Measurements from ENCODE around the gene WDR12. TPM values are rescaled to one million over a fixed set of nuclear protein-coding genes. Genes with fewer than 3 reads are reported as not detected.
A peak's percentile ranks its signal among the peaks of the same experiment; 100 is the strongest.
"Not testable (repeated sequence)": the region's sequence is repeated elsewhere in the genome, so short reads cannot be mapped to it uniquely, and the experiment has no call there.

The WDR12 gene
- polyA plus RNA-seq (2013, experiment 1 of 2) = 86.8 TPM
- polyA plus RNA-seq (2013, experiment 2 of 2) = 91.1 TPM

GRCh38 chr2:202911512-202912341 is at the start of gene WDR12, which contains the start of gene CARF:
Gene WDR12 (minus strand): TSS chr2:202911673. CDS start chr2:202911476, 197 bp downstream.
Gene CARF (plus strand): TSS chr2:202912275. CDS start chr2:202941903, 29,628 bp downstream.
- peaks cover 33% of the 10 kb centered on the region for H3K79me2 ChIP-seq (ENCODE audit: control insufficient read depth, insufficient read depth, low read length)

GRCh38 chr2:202960524-202960923 is 49.1 kb upstream of the WDR12 start:
- H3K27ac ChIP-seq (ENCODE audit: low read depth, low read length) = no peak overlapping the region
- DNase-seq = no peak
- H3K56ac ChIP-seq (ENCODE audit: low read length) = no peak overlapping the region
- H3K18ac ChIP-seq (ENCODE audit: low read length) = no peak overlapping the region
- no peaks in the 10 kb centered on the region for H3K79me2 ChIP-seq (ENCODE audit: control insufficient read depth, insufficient read depth, low read length)
- H3K4me3 ChIP-seq (ENCODE audit: low read length) = no peak overlapping the region
- no peaks in the 10 kb centered on the region for H3K36me3 ChIP-seq (ENCODE audit: control insufficient read depth, insufficient read depth, low read length)
- H2BK120ac ChIP-seq (ENCODE audit: low read depth, low read length) = no peak overlapping the region
- H3K4ac ChIP-seq (ENCODE audit: low read depth, low read length) = no peak overlapping the region
- no peak overlapping the region for H2AK5ac ChIP-seq (ENCODE audit: low read length)
- H4K5ac ChIP-seq (ENCODE audit: low read length) = no peak overlapping the region
- H3K79me1 ChIP-seq (ENCODE audit: low read length) = no peaks in the 10 kb centered on the region
- WGBS (ENCODE audit: extremely low coverage, insufficient coverage, low lambda C conversion rate) = no CpG with 5 or more reads among the region's 6 CpGs
- H3K23ac ChIP-seq (ENCODE audit: low read length) = no peak overlapping the region
- H3K9ac ChIP-seq (ENCODE audit: low read length) = no peak overlapping the region
- H4K8ac ChIP-seq (ENCODE audit: low read depth, low read length) = no peak overlapping the region
- H3K27me3 ChIP-seq (ENCODE audit: insufficient read depth, low read length, poor library complexity) = no peaks in the 10 kb centered on the region
- no peak overlapping the region for H2BK15ac ChIP-seq (replicated peaks; ENCODE audit: low read depth)
- no peak overlapping the region for H3K4me2 ChIP-seq (ENCODE audit: low read length)
- no peak overlapping the region for H2BK5ac ChIP-seq (ENCODE audit: low read length)
- no peaks in the 10 kb centered on the region for H3K4me1 ChIP-seq (ENCODE audit: control insufficient read depth, low read depth, low read length)

More at GRCh38 chr2:202911512-202912341, at the start of gene WDR12, which contains the start of gene CARF:
- H3K18ac ChIP-seq (ENCODE audit: low read length) = peak within 1 kb of the TSS; percentile 91
- no peaks in the 10 kb centered on the region for H3K27me3 ChIP-seq (ENCODE audit: insufficient read depth, low read length, poor library complexity)
- H3K56ac ChIP-seq (ENCODE audit: low read length) = peak within 1 kb of the TSS; percentile 84
- peak within 1 kb of the TSS; percentile 17 for H3K4ac ChIP-seq (ENCODE audit: low read depth, low read length)
- peak within 1 kb of the TSS; percentile 77 for H3K9ac ChIP-seq (ENCODE audit: low read length)
- H4K5ac ChIP-seq (ENCODE audit: low read length) = peak within 1 kb of the TSS; percentile 95
- H2BK5ac ChIP-seq (ENCODE audit: low read length) = peak within 1 kb of the TSS; percentile 87
- H3K4me2 ChIP-seq (ENCODE audit: low read length) = peak within 1 kb of the TSS; percentile 46
- peak; percentile 97 for DNase-seq
- no peak within 1 kb of the TSS for H2BK120ac ChIP-seq (ENCODE audit: low read depth, low read length)
- H4K8ac ChIP-seq (ENCODE audit: low read depth, low read length) = peak within 1 kb of the TSS; percentile 89
- no peak within 1 kb of the TSS for H2AK5ac ChIP-seq (ENCODE audit: low read length)
- WGBS (ENCODE audit: extremely low coverage, insufficient coverage, low lambda C conversion rate) = no CpG with 5 or more reads among the region's 39 CpGs
- no peaks in the 10 kb centered on the region for H3K79me1 ChIP-seq (ENCODE audit: low read length)
- H3K23ac ChIP-seq (ENCODE audit: low read length) = no peak within 1 kb of the TSS
- H2BK15ac ChIP-seq (replicated peaks; ENCODE audit: low read depth) = peak within 1 kb of the TSS; percentile 60
- H3K36me3 ChIP-seq (ENCODE audit: control insufficient read depth, insufficient read depth, low read length) = no peaks in the 10 kb centered on the region
- peak within 1 kb of the TSS; percentile 94 for H3K27ac ChIP-seq (ENCODE audit: low read depth, low read length)
- peak within 1 kb of the TSS; percentile 59 for H3K4me3 ChIP-seq (ENCODE audit: low read length)
- H3K4me1 ChIP-seq (ENCODE audit: control insufficient read depth, low read depth, low read length) = no peaks in the 10 kb centered on the region

GRCh38 chr2:202950592-202950991 is 39.1 kb upstream of the WDR12 start:
- H3K18ac ChIP-seq (ENCODE audit: low read length) = no peak overlapping the region
- no peak overlapping the region for H3K23ac ChIP-seq (ENCODE audit: low read length)
- no peak overlapping the region for H3K4me3 ChIP-seq (ENCODE audit: low read length)
- no peak overlapping the region for H3K56ac ChIP-seq (ENCODE audit: low read length)
- H3K79me2 ChIP-seq (ENCODE audit: control insufficient read depth, insufficient read depth, low read length) = no peaks in the 10 kb centered on the region
- no peaks in the 10 kb centered on the region for H3K79me1 ChIP-seq (ENCODE audit: low read length)
- H2BK5ac ChIP-seq (ENCODE audit: low read length) = no peak overlapping the region
- no peak overlapping the region for H4K8ac ChIP-seq (ENCODE audit: low read depth, low read length)
- H3K27ac ChIP-seq (ENCODE audit: low read depth, low read length) = no peak overlapping the region
- no peak for DNase-seq
- no CpG with 5 or more reads among the region's 2 CpGs for WGBS (ENCODE audit: extremely low coverage, insufficient coverage, low lambda C conversion rate)
- H3K4ac ChIP-seq (ENCODE audit: low read depth, low read length) = no peak overlapping the region
- no peak overlapping the region for H2BK120ac ChIP-seq (ENCODE audit: low read depth, low read length)
- no peaks in the 10 kb centered on the region for H3K27me3 ChIP-seq (ENCODE audit: insufficient read depth, low read length, poor library complexity)
- no peak overlapping the region for H3K9ac ChIP-seq (ENCODE audit: low read length)
- H3K4me1 ChIP-seq (ENCODE audit: control insufficient read depth, low read depth, low read length) = no peaks in the 10 kb centered on the region
- no peak overlapping the region for H2AK5ac ChIP-seq (ENCODE audit: low read length)
- H2BK15ac ChIP-seq (replicated peaks; ENCODE audit: low read depth) = no peak overlapping the region
- no peak overlapping the region for H4K5ac ChIP-seq (ENCODE audit: low read length)
- H3K4me2 ChIP-seq (ENCODE audit: low read length) = no peak overlapping the region
- H3K36me3 ChIP-seq (ENCODE audit: control insufficient read depth, insufficient read depth, low read length) = no peaks in the 10 kb centered on the region

- H3K79me1 ChIP-seq (ENCODE audit: low read length); H3K79me2 ChIP-seq (ENCODE audit: control insufficient read depth, insufficient read depth, low read length); H3K4ac ChIP-seq (ENCODE audit: low read depth, low read length); DNase-seq; H3K23ac ChIP-seq (ENCODE audit: low read length); H3K4me1 ChIP-seq (ENCODE audit: control insufficient read depth, low read depth, low read length); H3K4me3 ChIP-seq (ENCODE audit: low read length); H2BK5ac ChIP-seq (ENCODE audit: low read length); H3K27me3 ChIP-seq (ENCODE audit: insufficient read depth, low read length, poor library complexity); H4K5ac ChIP-seq (ENCODE audit: low read length); H3K4me2 ChIP-seq (ENCODE audit: low read length); H4K8ac ChIP-seq (ENCODE audit: low read depth, low read length); H2AK5ac ChIP-seq (ENCODE audit: low read length); H3K36me3 ChIP-seq (ENCODE audit: control insufficient read depth, insufficient read depth, low read length); H3K9ac ChIP-seq (ENCODE audit: low read length); H3K56ac ChIP-seq (ENCODE audit: low read length); H3K27ac ChIP-seq (ENCODE audit: low read depth, low read length); H3K18ac ChIP-seq (ENCODE audit: low read length); H2BK120ac ChIP-seq (ENCODE audit: low read depth, low read length); H2BK15ac ChIP-seq (replicated peaks; ENCODE audit: low read depth): not testable (repeated sequence)
- WGBS (ENCODE audit: extremely low coverage, insufficient coverage, low lambda C conversion rate) = no CpG with 5 or more reads among the region's 3 CpGs
Measured at GRCh38 chr2:202949333-202949732, 37.9 kb upstream of the WDR12 start.

- H4K5ac ChIP-seq (ENCODE audit: low read length) = no peak overlapping the region
- no peak overlapping the region for H2BK15ac ChIP-seq (replicated peaks; ENCODE audit: low read depth)
- H3K56ac ChIP-seq (ENCODE audit: low read length) = no peak overlapping the region
- no peak overlapping the region for H3K4me3 ChIP-seq (ENCODE audit: low read length)
- no peak overlapping the region for H3K4me2 ChIP-seq (ENCODE audit: low read length)
- no peak overlapping the region for H2BK120ac ChIP-seq (ENCODE audit: low read depth, low read length)
- H3K4ac ChIP-seq (ENCODE audit: low read depth, low read length) = no peak overlapping the region
- no peak for DNase-seq
- no peak overlapping the region for H2BK5ac ChIP-seq (ENCODE audit: low read length)
- no peak overlapping the region for H3K27ac ChIP-seq (ENCODE audit: low read depth, low read length)
- H3K36me3 ChIP-seq (ENCODE audit: control insufficient read depth, insufficient read depth, low read length) = no peaks in the 10 kb centered on the region
- no peaks in the 10 kb centered on the region for H3K79me1 ChIP-seq (ENCODE audit: low read length)
- H3K9ac ChIP-seq (ENCODE audit: low read length) = no peak overlapping the region
- no peak overlapping the region for H3K18ac ChIP-seq (ENCODE audit: low read length)
- no peak overlapping the region for H4K8ac ChIP-seq (ENCODE audit: low read depth, low read length)
- H3K4me1 ChIP-seq (ENCODE audit: control insufficient read depth, low read depth, low read length) = no peaks in the 10 kb centered on the region
- H2AK5ac ChIP-seq (ENCODE audit: low read length) = no peak overlapping the region
- no peak overlapping the region for H3K23ac ChIP-seq (ENCODE audit: low read length)
- no peaks in the 10 kb centered on the region for H3K79me2 ChIP-seq (ENCODE audit: control insufficient read depth, insufficient read depth, low read length)
- no CpG with 5 or more reads among the region's 2 CpGs for WGBS (ENCODE audit: extremely low coverage, insufficient coverage, low lambda C conversion rate)
- H3K27me3 ChIP-seq (ENCODE audit: insufficient read depth, low read length, poor library complexity) = no peaks in the 10 kb centered on the region
Measured at GRCh38 chr2:202945497-202945896, 34.0 kb upstream of the WDR12 start.
